ENCODE results near the gene SIGLEC10.
"Not testable (repeated sequence)": the region's sequence is repeated elsewhere in the genome, so short reads cannot be mapped to it uniquely, and the experiment has no call there.

The SIGLEC10 gene

DNA sequence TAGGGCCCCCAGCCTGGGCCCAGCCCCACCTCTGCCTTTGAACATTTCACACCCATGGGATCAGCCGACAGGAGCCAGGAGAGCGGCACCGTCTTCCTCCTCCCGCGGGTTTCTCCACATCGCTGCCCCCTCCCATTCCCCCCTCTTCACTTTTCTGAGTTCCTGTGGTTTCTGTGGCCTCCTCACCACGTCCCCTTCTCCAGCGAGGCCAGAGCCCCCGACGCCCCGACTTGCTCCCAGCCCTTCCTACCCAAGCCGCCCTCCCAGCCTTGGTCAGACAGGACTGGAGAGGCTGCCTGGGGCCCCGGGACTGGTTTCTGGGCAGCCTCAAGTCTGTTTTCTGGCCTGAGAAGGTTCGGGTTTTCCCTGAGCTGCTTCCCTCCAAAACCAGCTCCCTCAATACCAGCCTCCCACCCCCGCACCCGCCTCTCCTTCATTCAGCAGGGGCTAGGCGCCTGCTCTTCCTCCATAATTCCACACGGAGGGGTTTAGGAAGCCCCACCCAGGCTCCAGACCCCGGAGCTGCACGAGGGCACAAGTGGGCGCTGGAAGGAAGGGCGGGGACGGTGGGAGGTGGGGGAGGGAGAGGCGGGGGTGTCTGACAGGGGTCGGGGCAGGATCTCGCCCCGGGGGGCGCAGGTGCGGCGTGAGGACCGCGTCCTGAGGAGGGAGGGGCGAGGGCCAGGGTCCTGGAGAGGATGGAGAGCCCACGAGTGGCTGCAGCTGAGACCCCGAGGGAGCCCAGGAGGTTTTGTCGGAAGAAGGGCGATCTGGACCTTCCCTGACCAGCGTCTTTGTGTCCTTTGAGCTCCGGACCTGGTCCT, 4.0 kb upstream of the SIGLEC10 start:
- TF ChIP-seq, protein P1, sequence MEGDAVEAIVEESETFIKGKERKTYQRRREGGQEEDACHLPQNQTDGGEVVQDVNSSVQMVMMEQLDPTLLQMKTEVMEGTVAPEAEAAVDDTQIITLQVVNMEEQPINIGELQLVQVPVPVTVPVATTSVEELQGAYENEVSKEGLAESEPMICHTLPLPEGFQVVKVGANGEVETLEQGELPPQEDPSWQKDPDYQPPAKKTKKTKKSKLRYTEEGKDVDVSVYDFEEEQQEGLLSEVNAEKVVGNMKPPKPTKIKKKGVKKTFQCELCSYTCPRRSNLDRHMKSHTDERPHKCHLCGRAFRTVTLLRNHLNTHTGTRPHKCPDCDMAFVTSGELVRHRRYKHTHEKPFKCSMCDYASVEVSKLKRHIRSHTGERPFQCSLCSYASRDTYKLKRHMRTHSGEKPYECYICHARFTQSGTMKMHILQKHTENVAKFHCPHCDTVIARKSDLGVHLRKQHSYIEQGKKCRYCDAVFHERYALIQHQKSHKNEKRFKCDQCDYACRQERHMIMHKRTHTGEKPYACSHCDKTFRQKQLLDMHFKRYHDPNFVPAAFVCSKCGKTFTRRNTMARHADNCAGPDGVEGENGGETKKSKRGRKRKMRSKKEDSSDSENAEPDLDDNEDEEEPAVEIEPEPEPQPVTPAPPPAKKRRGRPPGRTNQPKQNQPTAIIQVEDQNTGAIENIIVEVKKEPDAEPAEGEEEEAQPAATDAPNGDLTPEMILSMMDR (IDR thresholded peaks at IDR 0.05; ENCODE audit: low read depth, low read length): no peak
- H3K4me3 ChIP-seq (replicated peaks in 1 of 2; ENCODE audit: low read depth in 2 of 2, low read length in 2 of 2): no peak overlapping the region
- no peak for DNase-seq (ENCODE audit: low read depth in 2 of 2)

DNA sequence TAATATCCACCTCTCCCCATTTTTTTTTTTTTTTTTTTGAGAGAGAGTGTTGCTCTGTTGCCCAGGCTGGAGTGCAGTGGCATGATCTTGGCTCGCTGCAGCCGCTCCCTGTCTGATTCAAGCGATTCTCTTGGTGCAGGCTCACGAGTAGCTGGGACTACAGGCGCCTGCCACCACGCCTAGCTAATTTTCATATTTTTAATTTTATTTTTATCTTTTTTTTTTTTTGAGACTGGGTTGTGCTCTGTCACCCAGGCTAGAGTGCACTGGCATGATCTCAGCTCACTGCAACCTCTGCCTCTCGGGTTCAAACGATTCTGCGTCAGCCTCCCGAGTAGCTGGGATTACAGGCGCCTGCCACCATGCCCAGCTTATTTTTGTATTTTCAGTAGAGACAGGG, 3.1 kb upstream of the SIGLEC10 start:
- H3K4me3 ChIP-seq (replicated peaks in 1 of 2; ENCODE audit: low read depth in 2 of 2, low read length in 2 of 2); DNase-seq (ENCODE audit: low read depth in 2 of 2): not testable (repeated sequence)

DNA sequence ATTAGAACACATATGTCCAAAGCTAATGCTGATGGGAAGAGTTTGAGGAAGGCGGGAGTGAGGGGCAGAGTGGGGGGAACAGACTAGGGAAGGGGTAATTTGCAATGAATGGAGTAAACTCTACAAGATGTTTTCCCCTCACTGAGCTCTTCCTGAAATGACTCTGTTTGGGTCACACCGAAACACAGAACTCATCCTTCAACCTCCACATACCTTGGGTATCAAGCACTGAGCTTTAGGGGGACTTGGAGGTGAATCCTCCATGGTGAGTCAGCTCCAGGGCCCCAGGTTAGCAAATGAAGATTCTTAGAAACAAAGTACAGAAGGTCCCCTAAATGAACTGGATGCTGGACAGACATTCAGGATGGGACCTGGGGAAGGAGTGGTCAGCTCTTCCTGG, 1.3 kb upstream of the SIGLEC10 start:
- no peak overlapping the region for H3K4me3 ChIP-seq (replicated peaks in 1 of 2; ENCODE audit: low read depth in 2 of 2, low read length in 2 of 2)
- TF ChIP-seq, protein P1 (IDR thresholded peaks at IDR 0.05; ENCODE audit: low read depth, low read length): no peak
- DNase-seq (ENCODE audit: low read depth in 2 of 2): no peak

DNA sequence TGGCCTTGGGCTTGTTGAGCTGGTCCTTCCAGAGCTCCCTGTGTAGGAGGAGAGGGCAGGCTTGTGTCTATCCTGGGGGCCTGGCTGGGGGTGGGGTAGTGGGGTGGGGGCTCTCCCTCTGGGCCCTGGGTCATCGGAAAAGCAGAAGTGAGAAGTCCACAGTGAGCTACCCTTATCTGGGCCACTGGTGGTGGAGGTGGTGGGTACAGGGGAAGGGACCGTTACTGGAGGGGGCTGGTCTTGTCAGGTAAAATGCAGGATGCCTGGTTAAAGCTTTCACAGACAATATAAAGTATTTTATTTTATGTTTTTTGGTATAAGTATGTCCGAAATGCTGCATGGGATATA, 342 bp upstream of the SIGLEC10 start:
- no peak overlapping the region for H3K4me3 ChIP-seq (replicated peaks in 1 of 2; ENCODE audit: low read depth in 2 of 2, low read length in 2 of 2)
- DNase-seq (ENCODE audit: low read depth in 2 of 2): no peak

DNA sequence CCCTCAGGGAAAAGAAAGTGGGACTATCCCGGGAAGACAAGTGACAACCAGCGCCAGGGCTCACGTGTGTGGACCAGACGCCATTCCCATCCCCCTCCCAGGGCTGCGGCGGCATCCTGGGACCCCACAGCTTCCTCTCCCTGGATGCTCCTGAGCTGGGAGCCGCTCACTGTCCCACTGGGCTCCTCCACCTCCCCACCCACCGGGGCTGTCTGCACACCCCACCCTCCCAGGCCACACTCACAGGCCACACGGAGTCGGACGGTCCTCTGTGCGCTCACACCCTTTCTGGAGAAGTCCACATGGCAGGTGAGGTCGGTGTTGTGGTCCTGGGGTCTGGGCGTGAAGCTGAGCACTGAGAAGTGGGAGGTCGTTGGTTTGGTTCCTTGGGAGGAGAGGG, 1.0 kb downstream of the SIGLEC10 start:
- H3K4me3 ChIP-seq (replicated peaks in 1 of 2; ENCODE audit: low read depth in 2 of 2, low read length in 2 of 2); DNase-seq (ENCODE audit: low read depth in 2 of 2): not testable (repeated sequence)

More for the DNA sequence above, 342 bp upstream of the SIGLEC10 start:
- TF ChIP-seq, protein P1 (IDR thresholded peaks at IDR 0.05; ENCODE audit: low read depth, low read length): no peak

DNA sequence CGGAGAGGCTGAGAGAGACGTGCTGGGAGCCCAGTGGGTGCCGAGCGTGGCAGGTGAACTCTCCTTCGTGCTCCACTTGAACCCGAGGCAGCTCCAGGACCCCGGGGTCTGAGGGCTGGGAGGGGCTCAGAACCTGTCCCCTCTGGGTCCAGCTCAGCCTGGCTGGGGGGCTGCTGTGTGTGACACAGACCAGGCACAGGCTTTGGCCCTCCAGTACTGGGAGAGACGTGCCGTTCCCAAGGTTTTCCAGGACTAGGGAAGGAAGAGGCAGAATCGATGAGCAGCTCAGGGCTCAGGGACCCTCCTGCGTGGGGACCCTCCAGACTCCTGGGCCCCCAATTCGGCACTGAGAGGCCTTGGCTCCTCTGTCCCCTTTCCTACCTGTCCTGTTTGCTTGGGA, 2.3 kb downstream of the SIGLEC10 start:
- TF ChIP-seq, protein P1 (IDR thresholded peaks at IDR 0.05; ENCODE audit: low read depth, low read length): no peak
- no peak for DNase-seq (ENCODE audit: low read depth in 2 of 2)
- H3K4me3 ChIP-seq (replicated peaks in 1 of 2; ENCODE audit: low read depth in 2 of 2, low read length in 2 of 2): no peak overlapping the region

DNA sequence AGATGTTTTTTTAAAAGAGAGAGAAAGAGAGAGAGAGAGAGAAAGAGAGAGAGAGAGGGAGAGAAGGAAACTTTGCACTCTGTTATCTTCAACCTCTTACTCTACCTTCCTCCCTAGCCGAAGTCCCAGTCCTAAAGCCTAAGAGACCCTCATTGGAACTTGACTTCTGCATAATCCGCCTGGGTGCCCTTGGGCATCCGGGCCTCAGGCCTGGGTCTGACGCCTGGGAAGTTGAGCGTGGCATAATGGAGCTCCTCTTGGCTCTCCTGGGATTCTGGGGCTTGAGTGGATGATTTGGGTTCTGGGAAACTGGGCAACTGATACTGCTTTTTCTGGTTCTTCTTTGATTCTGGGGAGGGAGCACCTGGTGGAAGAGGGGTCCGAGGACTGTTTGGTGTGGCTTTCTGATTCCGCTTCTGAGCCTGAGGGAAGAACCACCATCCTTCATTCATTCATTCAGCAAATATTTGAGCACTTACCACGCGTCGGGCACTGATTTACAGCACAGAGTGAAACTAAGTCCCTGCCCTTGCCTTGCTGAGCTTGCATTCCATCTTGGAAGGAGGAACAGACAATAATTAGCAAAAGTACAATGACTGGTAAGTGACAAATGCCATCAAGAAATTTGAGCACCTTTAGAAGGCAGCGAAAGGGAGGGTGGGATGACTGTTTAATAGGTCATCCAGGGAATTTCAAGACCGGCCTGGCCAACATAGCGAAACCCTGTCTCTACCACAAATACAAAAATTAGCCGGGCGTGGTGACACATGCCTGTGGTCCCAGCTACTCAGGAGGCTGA, 6.3 kb downstream of the SIGLEC10 start:
- DNase-seq (ENCODE audit: low read depth in 2 of 2): no peak
- TF ChIP-seq, protein P1 (IDR thresholded peaks at IDR 0.05; ENCODE audit: low read depth, low read length): no peak
- no peak overlapping the region for H3K4me3 ChIP-seq (replicated peaks in 1 of 2; ENCODE audit: low read depth in 2 of 2, low read length in 2 of 2)
